Measurements from ENCODE around the gene FILIP1L.

GRCh38 chr3:100150473-100150872 lies 36.2 kb upstream of the FILIP1L start:
- no peak for TF ChIP-seq EZH2 (IDR thresholded peaks at IDR 0.05; ENCODE audit: low read length)
- no peak for TF ChIP-seq CTCF (optimal IDR thresholded peaks at IDR 0.05 in 1 of 3, IDR thresholded peaks at IDR 0.05 in 1 of 3, conservative IDR thresholded peaks at IDR 0.05 in 1 of 3; ENCODE audit: extremely low read depth in 1 of 3, insufficient read depth in 2 of 3, low read length in 3 of 3)

Data from keratinocyte (primary cell).